ENCODE measurements around the gene PRKAR1A. TPM values are rescaled to one million over a fixed set of nuclear protein-coding genes. Genes with fewer than 3 reads are reported as not detected.

PRKAR1A gene
- total RNA-seq, 1 donor from 2014 or later = 374 TPM

- TF ChIP-seq CTCF (IDR thresholded peaks at IDR 0.05) = no peak
- DNase-seq (no peak), ATAC-seq (no peak)
- H3K4me3 ChIP-seq = no peak overlapping the region
- H3K27ac ChIP-seq = no peak overlapping the region
- H3K36me3 ChIP-seq = no peaks in the 10 kb centered on the region
- intact Hi-C loops (cut with DNase I) = no loop called here
- peaks cover 66% of the 10 kb centered on the region for H3K4me1 ChIP-seq
- no peaks in the 10 kb centered on the region for H3K9me3 ChIP-seq
- H3K27me3 ChIP-seq (ENCODE audit: low read depth) = no peaks in the 10 kb centered on the region
Measured at GRCh38 chr17:68495081-68495480, 17.1 kb upstream of the PRKAR1A start.

GRCh38 chr17:68497885-68498319, 14.3 kb upstream of the PRKAR1A start:
- peak; percentile 70 to 71 for ATAC-seq
- H3K36me3 ChIP-seq = no peaks in the 10 kb centered on the region
- H3K9me3 ChIP-seq = no peaks in the 10 kb centered on the region
- H3K4me1 ChIP-seq = peaks cover 37% of the 10 kb centered on the region
- TF ChIP-seq CTCF (IDR thresholded peaks at IDR 0.05) = no peak
- peak; percentile 54 for DNase-seq
- peak overlapping the region; percentile 19 for H3K4me3 ChIP-seq
- intact Hi-C loops (cut with DNase I) = no loop called here
- peak overlapping the region; percentile 75 for H3K27ac ChIP-seq
- no peaks in the 10 kb centered on the region for H3K27me3 ChIP-seq (ENCODE audit: low read depth)

DNA sequence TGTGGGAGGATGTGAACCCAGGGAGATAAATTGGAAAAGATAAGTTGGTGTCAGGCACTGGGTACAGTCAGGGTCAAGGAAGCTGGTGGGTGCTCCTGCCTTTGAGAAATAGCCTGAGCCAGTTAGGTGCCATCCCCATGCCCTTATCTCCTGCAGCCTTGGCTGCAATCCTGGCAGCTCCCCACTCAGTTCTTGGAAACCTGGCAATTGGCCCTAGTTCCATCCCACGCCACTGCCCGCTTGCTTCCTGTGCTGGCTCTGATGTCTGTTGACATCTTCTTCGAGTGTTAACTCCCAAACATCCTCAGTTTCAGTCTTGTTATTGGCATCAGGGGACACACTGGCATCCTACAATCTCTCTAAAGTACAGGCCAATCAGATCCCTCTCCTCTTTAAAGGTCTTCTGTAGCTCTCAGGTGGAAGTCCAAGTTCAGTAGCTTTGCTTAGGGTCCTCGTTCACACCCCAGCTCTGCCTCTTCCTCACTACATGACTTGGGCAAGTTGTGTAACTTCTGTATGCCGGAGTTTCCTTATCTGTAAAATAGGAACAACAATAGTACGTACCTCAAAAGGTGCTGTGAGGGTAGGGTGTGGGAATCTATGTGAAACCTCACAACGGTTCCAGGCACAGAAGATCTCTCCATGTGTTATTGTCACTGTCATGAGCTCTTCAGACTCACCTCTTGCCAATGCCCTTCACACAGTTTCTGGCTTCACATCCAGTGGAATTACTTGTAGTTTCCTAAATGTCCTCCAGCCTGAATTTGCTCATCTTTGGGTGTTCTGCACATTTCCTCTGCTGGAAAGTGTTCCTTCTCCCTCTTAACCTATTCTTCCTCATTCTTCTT, 13.5 kb upstream of the PRKAR1A start:
- no peaks in the 10 kb centered on the region for H3K27me3 ChIP-seq (ENCODE audit: low read depth)
- H3K36me3 ChIP-seq = no peaks in the 10 kb centered on the region
- peaks cover 29% of the 10 kb centered on the region for H3K4me1 ChIP-seq
- H3K9me3 ChIP-seq = no peaks in the 10 kb centered on the region
- no peak for TF ChIP-seq CTCF (IDR thresholded peaks at IDR 0.05)
- H3K27ac ChIP-seq = peak overlapping the region; percentile 75
- DNase-seq (peak; percentile 68), ATAC-seq (peak; percentile 59 to 76)
- intact Hi-C loops (cut with DNase I) = no loop called here
- H3K4me3 ChIP-seq = peak overlapping the region; percentile 19

DNA sequence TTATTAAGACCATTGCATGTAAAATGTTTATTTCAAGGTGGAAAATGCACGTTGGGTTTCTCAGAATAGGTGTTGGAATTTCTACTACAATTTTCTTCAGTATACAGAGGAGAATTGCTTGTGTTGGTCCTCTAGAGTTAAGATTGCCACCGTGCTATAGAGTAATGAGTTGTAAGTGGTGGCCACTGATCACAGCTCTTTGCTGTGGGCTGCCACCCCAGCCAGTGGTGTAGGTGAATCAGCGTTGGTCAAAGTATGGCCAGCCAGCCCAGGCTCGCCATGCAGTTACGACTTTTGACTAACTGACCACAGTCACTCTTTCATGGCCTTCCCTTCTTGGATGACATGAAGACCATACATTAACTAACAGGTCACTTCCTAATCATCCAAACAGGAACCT, 12.6 kb upstream of the PRKAR1A start:
- Histone ChIP-seq H3K4me1 (peaks cover 28% of the 10 kb centered on the region), H3K27me3 (ENCODE audit: low read depth) (no peaks in the 10 kb centered on the region), H3K36me3 (no peaks in the 10 kb centered on the region), H3K4me3 (no peak overlapping the region), H3K9me3 (no peaks in the 10 kb centered on the region), H3K27ac (peak overlapping the region; percentile 75)
- no peak for DNase-seq
- no peak for ATAC-seq
- no peak for TF ChIP-seq CTCF (IDR thresholded peaks at IDR 0.05)
- intact Hi-C loops (cut with DNase I) = no loop called here

DNA sequence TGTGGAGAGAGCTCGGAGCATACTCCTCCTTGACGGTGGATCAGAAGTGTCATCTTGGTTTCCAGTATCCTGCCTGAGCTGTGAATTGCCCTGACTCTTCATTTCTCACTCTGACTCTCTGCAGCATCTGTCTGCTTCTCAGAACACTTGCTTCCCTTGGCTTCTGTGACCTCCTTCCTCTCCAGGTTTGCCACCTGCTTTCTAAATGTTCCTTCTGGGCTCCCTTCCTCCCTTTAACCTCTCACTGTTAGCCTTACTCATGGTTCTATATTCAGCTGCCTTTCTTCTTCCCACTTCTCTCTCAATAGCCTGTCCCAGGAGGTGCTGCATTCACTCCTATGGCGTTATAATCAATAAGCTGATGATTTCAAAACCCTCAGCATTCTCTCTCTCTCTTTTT, 11.2 kb upstream of the PRKAR1A start:
- no peak for TF ChIP-seq CTCF (IDR thresholded peaks at IDR 0.05)
- intact Hi-C loops (cut with DNase I) = no loop called here
- no peaks in the 10 kb centered on the region for H3K36me3 ChIP-seq
- H3K27ac ChIP-seq = no peak overlapping the region
- H3K4me3 ChIP-seq = no peak overlapping the region
- H3K9me3 ChIP-seq = no peaks in the 10 kb centered on the region
- DNase-seq = no peak
- no peaks in the 10 kb centered on the region for H3K27me3 ChIP-seq (ENCODE audit: low read depth)
- H3K4me1 ChIP-seq = peaks cover 28% of the 10 kb centered on the region
- no peak for ATAC-seq

Measured in lower lobe of right lung (tissue), 2 donors.